ENCODE results near the gene HSPA12A.

HSPA12A gene

DNA sequence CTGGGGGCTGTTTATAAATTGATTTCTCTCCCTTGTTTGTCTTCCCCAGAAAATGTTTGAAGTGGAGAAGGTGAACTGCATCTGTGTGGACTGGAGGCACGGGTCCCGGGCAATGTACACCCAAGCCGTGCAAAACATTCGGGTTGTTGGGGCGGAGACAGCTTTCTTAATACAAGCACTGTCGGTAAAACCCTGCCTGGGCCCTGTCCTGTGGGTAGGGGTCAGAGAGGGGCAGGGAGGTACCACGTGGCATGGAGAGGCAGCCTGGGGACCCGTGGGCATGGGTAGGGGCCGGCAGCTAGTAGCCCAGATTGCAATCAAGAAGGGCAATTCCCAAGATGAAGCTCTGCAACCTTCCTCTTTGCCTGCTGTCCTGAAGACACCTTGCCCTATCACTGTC lies 115.6 kb downstream of the HSPA12A start:
- DNase-seq, result no peak

GRCh38 chr10:116625845-116626244 lies 116.5 kb downstream of the HSPA12A start:
- DNase-seq, result no peak

DNA sequence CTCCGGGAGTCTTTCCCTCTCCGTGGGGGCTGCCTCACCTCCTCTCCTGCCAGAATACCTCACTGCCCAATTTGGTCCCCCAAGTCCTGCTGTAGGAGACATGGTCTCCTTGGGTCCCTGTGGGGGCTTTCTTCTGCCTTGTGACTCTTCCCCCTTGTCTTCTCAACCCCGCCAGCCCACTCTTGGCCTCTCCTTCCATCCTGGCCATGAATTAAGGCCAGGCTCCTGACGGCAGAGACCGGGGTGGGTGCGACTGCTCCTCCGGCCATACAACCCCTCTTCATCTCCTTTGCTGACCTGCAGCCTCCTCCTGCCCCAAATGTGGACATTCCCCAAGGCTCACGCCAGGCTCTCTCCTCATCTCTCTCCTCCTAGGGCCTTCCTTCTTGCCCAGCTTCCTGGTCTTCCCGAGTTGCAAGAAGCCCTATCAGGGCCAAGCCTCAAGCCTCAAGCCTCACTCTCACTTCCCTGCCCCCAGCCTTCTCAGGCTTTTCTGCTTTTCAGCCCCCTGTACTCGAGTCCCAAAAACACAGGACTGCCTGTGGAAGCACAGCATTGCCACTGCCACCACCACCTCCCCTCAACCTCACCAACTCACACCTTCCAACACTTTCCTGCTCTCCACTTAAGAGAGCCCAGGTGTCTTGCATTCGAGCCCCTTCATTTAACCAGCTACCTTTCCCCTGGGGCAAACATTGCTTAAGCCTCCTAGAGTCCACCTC lies 120.3 kb downstream of the HSPA12A start:
- no peak for DNase-seq

DNA sequence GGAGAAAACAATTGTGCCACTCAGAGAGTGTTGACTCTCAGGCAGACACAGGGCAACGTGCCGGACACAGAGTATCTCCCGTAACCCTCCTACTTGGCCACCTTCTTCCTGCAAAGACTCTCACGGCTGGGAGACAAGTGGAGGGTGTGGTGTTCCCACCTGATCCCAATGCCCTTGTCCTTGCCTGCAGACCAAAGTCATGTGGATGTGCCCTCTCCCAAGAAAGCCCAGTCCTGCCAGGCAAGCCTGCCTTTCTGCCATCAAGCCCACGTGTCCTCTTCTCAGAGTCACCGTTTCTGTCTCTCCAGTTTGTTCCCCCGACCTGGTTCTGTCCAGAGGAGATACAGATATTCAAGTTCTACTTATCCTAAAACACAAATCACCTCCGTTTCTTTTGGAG lies 120.9 kb downstream of the HSPA12A start:
- no peak for DNase-seq

All from stimulated activated CD4-positive, alpha-beta T cell treated with anti-CD3 and anti-CD28 coated beads, Interleukin-4, amount 100 ng/mL, for 4 hours (primary cell).